BE2C (cell line): ENCODE data around the gene C11orf16.

Experiments used
- DNase-seq: peaks from one replicate; pipeline ENCODE4 v3.0.0-alpha.2; 2020
- H3K27me3 ChIP-seq: fragments of 250-450 bp; sonication (Bioruptor Pico); 2 replicates; pipeline ENCODE4 v1.5.1; 2020; ENCODE audit warnings: mild to moderate bottlenecking
- H3K36me3 ChIP-seq: fragments of 250-450 bp; sonication (Bioruptor Pico); 2 replicates; pipeline ENCODE4 v1.5.1; 2020; ENCODE audit warnings: mild to moderate bottlenecking
- H3K4me1 ChIP-seq: fragments of 250-450 bp; sonication (Bioruptor Pico); 2 replicates; pipeline ENCODE4 v1.5.1; 2020
- H3K4me3 ChIP-seq: 2 replicates; pipeline ENCODE4 v1.5.1; 2011; ENCODE audit warnings: low read depth, low read length
- H3K9me3 ChIP-seq: fragments of 250-450 bp; sonication (Bioruptor Pico); 2 replicates; pipeline ENCODE4 v1.5.1; 2020
- CTCF ChIP-seq: IDR thresholded peaks from 2 replicates; pipeline ENCODE4 v1.5.1; 2012; ENCODE audit warnings: mild to moderate bottlenecking, low read depth, low read length

The C11orf16 gene

GRCh38 chr11:8959546-8960166 is 26.9 kb upstream of the C11orf16 start:
- Histone ChIP-seq H3K36me3 (no peaks in the 10 kb centered on the region), H3K27me3 (no peaks in the 10 kb centered on the region), H3K4me1 (no peaks in the 10 kb centered on the region), H3K9me3 (no peaks in the 10 kb centered on the region), H3K4me3 (no peak overlapping the region)
- peak; percentile 55 for TF ChIP-seq CTCF
- DNase-seq = peak; percentile 9

- DNase-seq = no peak
- Histone ChIP-seq H3K4me3 (no peak overlapping the region), H3K27me3 (no peaks in the 10 kb centered on the region), H3K36me3 (no peaks in the 10 kb centered on the region), H3K4me1 (no peaks in the 10 kb centered on the region), H3K9me3 (no peaks in the 10 kb centered on the region)
- TF ChIP-seq CTCF = no peak
These were observed 24.1 kb upstream of the C11orf16 start for GRCh38 chr11:8956860-8957259.

- no peak for TF ChIP-seq CTCF
- Histone ChIP-seq H3K4me3 (no peak overlapping the region), H3K9me3 (no peaks in the 10 kb centered on the region), H3K4me1 (no peaks in the 10 kb centered on the region), H3K36me3 (no peaks in the 10 kb centered on the region), H3K27me3 (no peaks in the 10 kb centered on the region)
- DNase-seq = no peak
These were observed 16.1 kb upstream of the C11orf16 start for GRCh38 chr11:8948886-8949285.

GRCh38 chr11:8947230-8947943 is 14.6 kb upstream of the C11orf16 start:
- no peaks in the 10 kb centered on the region for H3K36me3 ChIP-seq
- H3K27me3 ChIP-seq = no peaks in the 10 kb centered on the region
- no peaks in the 10 kb centered on the region for H3K4me1 ChIP-seq
- no peaks in the 10 kb centered on the region for H3K9me3 ChIP-seq
- no peak for DNase-seq
- no peak overlapping the region for H3K4me3 ChIP-seq
- TF ChIP-seq CTCF = no peak

- Histone ChIP-seq H3K4me1 (no peaks in the 10 kb centered on the region), H3K36me3 (no peaks in the 10 kb centered on the region), H3K27me3 (no peaks in the 10 kb centered on the region), H3K4me3 (no peak within 1 kb of the TSS), H3K9me3 (no peaks in the 10 kb centered on the region)
- no peak for TF ChIP-seq CTCF
- DNase-seq = no peak
These were observed 9.8 kb upstream of the C11orf16 start, which contains the start of gene ASCL3 for GRCh38 chr11:8942518-8943066. TSS of gene ASCL3 (minus strand) at chr11:8943016. CDS start at chr11:8938161, 4,855 bp downstream.
